Fibroblast of lung (primary cell): Measurements from ENCODE around the gene DAAM1.

Experiments used
- EZH2 ChIP-seq: IDR thresholded peaks from 2 replicates; pipeline ENCODE4 v1.5.1; 2012; ENCODE audit warnings: low read length, control low read depth, mild to moderate bottlenecking; ENCODE audit errors: missing control alignments
- TF ChIP-seq, protein P1 (sequence below), 2 donors: IDR thresholded peaks in 1 of 2; conservative IDR thresholded peaks in 1 of 2; 1 replicate in 1 of 2; 2 replicates in 1 of 2; pipeline ENCODE4 v1.5.1; 2011 to 2012; ENCODE audit warnings: low read length in 2 of 2, control low read depth in 1 of 2, inconsistent platforms in 1 of 2, low read depth in 1 of 2, mild to moderate bottlenecking in 1 of 2

DNA sequence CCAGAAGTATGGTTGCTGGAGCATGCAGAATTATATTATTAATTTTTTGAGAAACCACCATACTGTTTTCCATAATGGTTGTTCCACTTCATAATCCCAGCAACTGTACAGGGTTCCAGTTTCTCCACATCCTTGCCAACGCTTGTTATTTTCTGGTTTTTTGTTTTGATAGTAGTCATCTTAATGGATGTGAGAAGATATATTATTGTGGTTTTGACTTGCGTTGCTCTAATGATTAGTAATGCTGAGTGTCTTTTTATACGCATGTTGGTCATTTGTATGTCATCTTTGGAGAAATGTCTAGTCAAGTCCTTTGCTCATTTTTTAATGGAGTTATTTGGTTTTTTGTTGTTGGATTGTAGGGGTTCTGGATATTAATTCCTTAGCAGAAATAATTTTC lies 58.1 kb downstream of the DAAM1 start:
- no peak for TF ChIP-seq EZH2
- TF ChIP-seq, protein P1, sequence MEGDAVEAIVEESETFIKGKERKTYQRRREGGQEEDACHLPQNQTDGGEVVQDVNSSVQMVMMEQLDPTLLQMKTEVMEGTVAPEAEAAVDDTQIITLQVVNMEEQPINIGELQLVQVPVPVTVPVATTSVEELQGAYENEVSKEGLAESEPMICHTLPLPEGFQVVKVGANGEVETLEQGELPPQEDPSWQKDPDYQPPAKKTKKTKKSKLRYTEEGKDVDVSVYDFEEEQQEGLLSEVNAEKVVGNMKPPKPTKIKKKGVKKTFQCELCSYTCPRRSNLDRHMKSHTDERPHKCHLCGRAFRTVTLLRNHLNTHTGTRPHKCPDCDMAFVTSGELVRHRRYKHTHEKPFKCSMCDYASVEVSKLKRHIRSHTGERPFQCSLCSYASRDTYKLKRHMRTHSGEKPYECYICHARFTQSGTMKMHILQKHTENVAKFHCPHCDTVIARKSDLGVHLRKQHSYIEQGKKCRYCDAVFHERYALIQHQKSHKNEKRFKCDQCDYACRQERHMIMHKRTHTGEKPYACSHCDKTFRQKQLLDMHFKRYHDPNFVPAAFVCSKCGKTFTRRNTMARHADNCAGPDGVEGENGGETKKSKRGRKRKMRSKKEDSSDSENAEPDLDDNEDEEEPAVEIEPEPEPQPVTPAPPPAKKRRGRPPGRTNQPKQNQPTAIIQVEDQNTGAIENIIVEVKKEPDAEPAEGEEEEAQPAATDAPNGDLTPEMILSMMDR (conservative IDR thresholded peaks at IDR 0.05 in 1 of 2, IDR thresholded peaks at IDR 0.05 in 1 of 2; ENCODE audit: low read depth in 1 of 2, low read length in 2 of 2): no peak
